PC-3 (cell line): ENCODE data around the gene PIAS1.

Experiments
- CTCF ChIP-seq: fragments of 300-600 bp; sonication (generic); conservative IDR thresholded peaks from 2 replicates; pipeline ENCODE4 v1.5.1; 2017; ENCODE audit warnings: antibody characterized with exemption, low read depth, mild to moderate bottlenecking, low read length
- EZH2 ChIP-seq: fragments of 300-600 bp; sonication (generic); IDR thresholded peaks from one replicate; pipeline ENCODE4 v1.6.1; 2017; ENCODE audit warnings: antibody characterized with exemption, mild to moderate bottlenecking, low read length; ENCODE audit not compliant: unreplicated experiment

- TF ChIP-seq EZH2 (no peak), CTCF (no peak)
These were observed 8.1 kb downstream of the PIAS1 start for GRCh38 chr15:68062214-68062613.
